Hippocampal formation (tissue), 2 donors: Measurements from ENCODE around the gene SUGCT.
"Not testable (repeated sequence)": the region's sequence is repeated elsewhere in the genome, so short reads cannot be mapped to it uniquely, and the experiment has no call there.

ENCODE experiments used
- DNase-seq, 2 donors: peaks; one replicate each; lab custom pipeline; 2025; lab: John Stamatoyannopoulos, UW

The SUGCT gene

GRCh38 chr7:40622941-40623501 is 488.2 kb downstream of the SUGCT start:
- no peak for DNase-seq

- DNase-seq = no peak
Measured at GRCh38 chr7:40623863-40624262, 489.1 kb downstream of the SUGCT start.

- DNase-seq = not testable (repeated sequence)
Measured at GRCh38 chr7:40627361-40627760, 492.6 kb downstream of the SUGCT start.

- no peak for DNase-seq
Measured at GRCh38 chr7:40629891-40630290, 495.1 kb downstream of the SUGCT start.

- no peak for DNase-seq
Measured at GRCh38 chr7:40634118-40634517, 499.3 kb downstream of the SUGCT start.

GRCh38 chr7:40638545-40639320 is 503.9 kb downstream of the SUGCT start:
- no peak for DNase-seq

GRCh38 chr7:40640566-40640965 is 505.8 kb downstream of the SUGCT start:
- DNase-seq = no peak

- DNase-seq = no peak
Measured at GRCh38 chr7:40641701-40642100, 506.9 kb downstream of the SUGCT start.

- DNase-seq = no peak
Measured at GRCh38 chr7:40643664-40644063, 508.9 kb downstream of the SUGCT start.

- peak in 1 of 2 donors; percentile 7 for DNase-seq
Measured at GRCh38 chr7:40644454-40645188, 509.8 kb downstream of the SUGCT start.

- no peak for DNase-seq
Measured at GRCh38 chr7:40645197-40645596, 510.4 kb downstream of the SUGCT start.

- no peak for DNase-seq
Measured at GRCh38 chr7:40646717-40647116, 511.9 kb downstream of the SUGCT start.

- no peak for DNase-seq
Measured at GRCh38 chr7:40647719-40648118, 512.9 kb downstream of the SUGCT start.

GRCh38 chr7:40649247-40649646 is 514.4 kb downstream of the SUGCT start:
- DNase-seq = no peak

- not testable (repeated sequence) for DNase-seq
Measured at GRCh38 chr7:40650903-40651302, 516.1 kb downstream of the SUGCT start.

GRCh38 chr7:40654171-40654570 is 519.4 kb downstream of the SUGCT start:
- no peak for DNase-seq

GRCh38 chr7:40655426-40655825 is 520.6 kb downstream of the SUGCT start:
- DNase-seq = no peak

GRCh38 chr7:40656349-40656748 is 521.5 kb downstream of the SUGCT start:
- DNase-seq = no peak

- no peak for DNase-seq
Measured at GRCh38 chr7:40658729-40659128, 523.9 kb downstream of the SUGCT start.

GRCh38 chr7:40659231-40659630 is 524.4 kb downstream of the SUGCT start:
- DNase-seq = no peak

GRCh38 chr7:40673285-40673684 is 538.5 kb downstream of the SUGCT start:
- no peak for DNase-seq

GRCh38 chr7:40674316-40674715 is 539.5 kb downstream of the SUGCT start:
- DNase-seq = no peak

GRCh38 chr7:40675741-40676140 is 540.9 kb downstream of the SUGCT start:
- no peak for DNase-seq
